ENCODE results near the gene RTP5.

- no peak for TF ChIP-seq POLR2A (IDR thresholded peaks at IDR 0.05)
- TF ChIP-seq CTCF (IDR thresholded peaks at IDR 0.05), result no peak
Observed at GRCh38 chr2:241873081-241873802, 3.7 kb downstream of the RTP5 start.
